Fibroblast of peridontal ligament (primary cell): ENCODE results near the gene COL19A1.

Experiments
- DNase-seq: peaks from one replicate; pipeline ENCODE4 v3.0.0-alpha.2; 2010; ENCODE audit errors: extremely low read depth

Gene COL19A1

GRCh38 chr6:70059039-70059719, 192.8 kb downstream of the COL19A1 start:
- DNase-seq: no peak

- no peak for DNase-seq
Measured at GRCh38 chr6:70060680-70061079, 194.3 kb downstream of the COL19A1 start.

- no peak for DNase-seq
Measured at GRCh38 chr6:70061546-70061945, 195.2 kb downstream of the COL19A1 start.

- DNase-seq: no peak
Measured at GRCh38 chr6:70062010-70062409, 195.7 kb downstream of the COL19A1 start.

GRCh38 chr6:70072540-70073179, 206.3 kb downstream of the COL19A1 start:
- no peak for DNase-seq

GRCh38 chr6:70073637-70074036, 207.3 kb downstream of the COL19A1 start:
- DNase-seq: no peak

GRCh38 chr6:70079241-70079640, 212.9 kb downstream of the COL19A1 start:
- no peak for DNase-seq

GRCh38 chr6:70080443-70081070, 214.2 kb downstream of the COL19A1 start:
- no peak for DNase-seq

- no peak for DNase-seq
Measured at GRCh38 chr6:70082830-70083229, 216.5 kb downstream of the COL19A1 start.

GRCh38 chr6:70086806-70087205, 220.4 kb downstream of the COL19A1 start:
- no peak for DNase-seq

- no peak for DNase-seq
Measured at GRCh38 chr6:70094156-70094555, 227.8 kb downstream of the COL19A1 start.

GRCh38 chr6:70099732-70100131, 233.4 kb downstream of the COL19A1 start:
- no peak for DNase-seq

GRCh38 chr6:70103798-70104197, 237.4 kb downstream of the COL19A1 start:
- no peak for DNase-seq

GRCh38 chr6:70107852-70108629, 241.7 kb downstream of the COL19A1 start:
- DNase-seq: peak; percentile 74

GRCh38 chr6:70110126-70111022, 244.0 kb downstream of the COL19A1 start:
- DNase-seq: peak; percentile 32

GRCh38 chr6:70111737-70112136, 245.4 kb downstream of the COL19A1 start:
- DNase-seq: no peak

GRCh38 chr6:70112716-70113115, 246.4 kb downstream of the COL19A1 start:
- DNase-seq: peak; percentile 3

GRCh38 chr6:70113171-70113570, 246.8 kb downstream of the COL19A1 start:
- no peak for DNase-seq

GRCh38 chr6:70118670-70119069, 252.3 kb downstream of the COL19A1 start:
- DNase-seq: no peak

GRCh38 chr6:70119218-70119835, 253.0 kb downstream of the COL19A1 start:
- no peak for DNase-seq

- DNase-seq: no peak
Measured at GRCh38 chr6:70124443-70124842, 258.1 kb downstream of the COL19A1 start.
